ENCODE measurements around the gene PPIP5K1.
"Not testable (repeated sequence)": the region's sequence is repeated elsewhere in the genome, so short reads cannot be mapped to it uniquely, and the experiment has no call there.

- TF ChIP-seq CTCF (conservative IDR thresholded peaks at IDR 0.05); EZH2 (IDR thresholded peaks at IDR 0.05; ENCODE audit: low read depth): not testable (repeated sequence)
Measured at GRCh38 chr15:43589778-43590466, at the start of gene PPIP5K1.
